Upper lobe of left lung (tissue), 6 donors: ENCODE measurements around the gene PAPOLA. TPM values are rescaled to one million over a fixed set of nuclear protein-coding genes. Genes with fewer than 3 reads are reported as not detected.

Experiments
- ATAC-seq, 2 donors: fragments of 200-7000 bp; cut with Tn5 transposase; one replicate each; pipeline ENCODE4 v1.9.1; 2022; ENCODE audit warnings: mild to moderate bottlenecking in 2 of 2, moderate library complexity in 2 of 2; ENCODE audit not compliant: low FRiP score in 2 of 2
- DNase-seq, 2 donors: peaks; one replicate each; pipeline ENCODE4 v3.0.0-alpha.2; 2019 to 2020
- H3K27ac ChIP-seq, 4 donors: fragments of 200-600 bp; sonication (generic); one replicate each; pipeline ENCODE4 v1.5.1; 2016 to 2019
- H3K27me3 ChIP-seq, 4 donors: fragments of 200-600 bp; sonication (generic); one replicate each; pipeline ENCODE4 v1.5.1; 2017 to 2019
- H3K36me3 ChIP-seq, 4 donors: fragments of 200-600 bp; sonication (generic); one replicate each; pipeline ENCODE4 v1.5.1; 2016 to 2019
- H3K4me1 ChIP-seq, 4 donors: fragments of 200-600 bp; sonication (generic); one replicate each; pipeline ENCODE4 v1.5.1; 2018 to 2019
- H3K4me3 ChIP-seq, 4 donors: fragments of 200-600 bp; sonication (generic); one replicate each; pipeline ENCODE4 v1.5.1; 2017 to 2019; ENCODE audit warnings: mild to moderate bottlenecking in 2 of 4, moderate library complexity in 1 of 4
- H3K9me3 ChIP-seq, 4 donors: fragments of 200-600 bp; sonication (generic); one replicate each; pipeline ENCODE4 v1.5.1; 2018 to 2019
- EP300 ChIP-seq, 4 donors: sonication (generic); formaldehyde crosslinking; IDR thresholded peaks; one replicate each; pipeline ENCODE4 v1.5.1; 2017; ENCODE audit warnings: antibody characterized with exemption in 4 of 4, control low read depth in 2 of 4
- POLR2A ChIP-seq, 4 donors: fragments of 450-650 bp; IDR thresholded peaks; one replicate each; pipeline ENCODE4 v1.5.1; 2016 to 2017; ENCODE audit warnings: antibody characterized with exemption in 4 of 4, mild to moderate bottlenecking in 2 of 4
- POLR2AphosphoS5 ChIP-seq, 2 donors: sonication (generic); formaldehyde crosslinking; IDR thresholded peaks; one replicate each; pipeline ENCODE4 v1.5.1; 2017; ENCODE audit warnings: antibody characterized with exemption in 2 of 2
- WGBS, 2 donors: methylation state at CpG; one replicate each; pipeline ENCODE4 v1.1.5; 2017 to 2018; 5-methylcytosine and 5-hydroxymethylcytosine counted together
- total RNA-seq, 6 donors: library from RNA; depleted of rRNA in 4 of 6; stranded (reverse); fragments of >200 nt in 4 of 6; gene quantifications; one replicate each; pipeline versions ENCODE4 v1.1.0 to v1.2.1, GENCODE V29; 2016 to 2021
- TF ChIP-seq, protein P1 (sequence below), 6 experiments: fragments of 450-650 bp in 4 of 6; fragments of 200-600 bp in 2 of 6; sonication (generic) in 2 of 6; IDR thresholded peaks; one replicate each; pipeline ENCODE4 v1.5.1; 2016 to 2019; ENCODE audit warnings: antibody characterized with exemption in 6 of 6
- donor health status: DM: no; HTN: no; CAD: no; lungs with moderate emphysema.
- donor health status: DM: no; HTN: yes; CAD: no; lungs with severe emphysema.

The PAPOLA gene
- total RNA-seq, 6 donors from 2014 or later = 109 to 210 (median 137) TPM

DNA sequence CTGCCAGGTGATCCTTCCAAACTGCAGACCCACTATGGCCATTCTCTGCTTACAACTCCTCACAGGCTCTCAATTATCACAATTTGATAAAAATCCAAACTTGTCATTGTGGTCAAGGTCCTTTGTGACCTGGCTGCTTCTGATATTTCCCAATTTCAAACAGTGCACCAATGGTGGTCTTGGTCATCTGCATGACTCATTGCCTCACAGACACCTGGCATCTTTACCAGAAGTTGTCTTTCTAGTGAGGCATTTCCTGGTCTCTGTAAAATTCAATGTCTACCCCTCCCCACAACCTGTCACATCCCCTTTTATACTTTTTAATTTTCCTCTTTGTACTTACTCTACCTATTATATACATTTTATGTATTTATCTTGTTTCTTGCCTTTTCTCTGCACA, 17.8 kb upstream of the PAPOLA start:
- ATAC-seq = no peak
- no peaks in the 10 kb centered on the region for H3K27me3 ChIP-seq
- no peaks in the 10 kb centered on the region for H3K4me1 ChIP-seq
- H3K27ac ChIP-seq = no peak overlapping the region
- no peak overlapping the region for H3K4me3 ChIP-seq
- TF ChIP-seq, protein P1, sequence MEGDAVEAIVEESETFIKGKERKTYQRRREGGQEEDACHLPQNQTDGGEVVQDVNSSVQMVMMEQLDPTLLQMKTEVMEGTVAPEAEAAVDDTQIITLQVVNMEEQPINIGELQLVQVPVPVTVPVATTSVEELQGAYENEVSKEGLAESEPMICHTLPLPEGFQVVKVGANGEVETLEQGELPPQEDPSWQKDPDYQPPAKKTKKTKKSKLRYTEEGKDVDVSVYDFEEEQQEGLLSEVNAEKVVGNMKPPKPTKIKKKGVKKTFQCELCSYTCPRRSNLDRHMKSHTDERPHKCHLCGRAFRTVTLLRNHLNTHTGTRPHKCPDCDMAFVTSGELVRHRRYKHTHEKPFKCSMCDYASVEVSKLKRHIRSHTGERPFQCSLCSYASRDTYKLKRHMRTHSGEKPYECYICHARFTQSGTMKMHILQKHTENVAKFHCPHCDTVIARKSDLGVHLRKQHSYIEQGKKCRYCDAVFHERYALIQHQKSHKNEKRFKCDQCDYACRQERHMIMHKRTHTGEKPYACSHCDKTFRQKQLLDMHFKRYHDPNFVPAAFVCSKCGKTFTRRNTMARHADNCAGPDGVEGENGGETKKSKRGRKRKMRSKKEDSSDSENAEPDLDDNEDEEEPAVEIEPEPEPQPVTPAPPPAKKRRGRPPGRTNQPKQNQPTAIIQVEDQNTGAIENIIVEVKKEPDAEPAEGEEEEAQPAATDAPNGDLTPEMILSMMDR (IDR thresholded peaks at IDR 0.05) = no peak
- TF ChIP-seq EP300 (IDR thresholded peaks at IDR 0.05) (no peak), POLR2A (IDR thresholded peaks at IDR 0.05) (no peak), POLR2AphosphoS5 (IDR thresholded peaks at IDR 0.05) (no peak)
- H3K36me3 ChIP-seq = no peaks in the 10 kb centered on the region
- no peaks in the 10 kb centered on the region for H3K9me3 ChIP-seq
- no peak for DNase-seq

DNA sequence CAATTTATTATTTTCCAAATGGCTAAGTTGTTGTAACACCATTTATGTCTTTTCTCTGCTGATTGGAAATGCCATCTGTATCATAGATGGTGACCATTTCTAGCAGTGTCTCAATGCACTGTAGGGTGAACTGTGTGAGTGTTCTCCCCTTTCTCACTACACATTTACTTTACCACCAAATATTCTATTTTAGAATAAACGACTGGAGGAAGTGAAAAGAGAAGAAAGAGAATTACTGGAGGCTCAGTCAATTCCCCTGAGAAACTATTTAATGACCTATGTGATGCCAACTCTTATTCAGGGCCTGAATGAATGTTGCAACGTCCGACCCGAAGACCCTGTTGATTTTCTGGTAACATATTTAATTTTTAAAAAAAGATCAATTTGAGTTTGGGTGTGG, 15.5 kb upstream of the PAPOLA start:
- H3K27me3 ChIP-seq = no peaks in the 10 kb centered on the region
- WGBS, 2 donors = 73 to 77% methylated on average over 4 of the region's 4 CpGs
- no peak overlapping the region for H3K27ac ChIP-seq
- H3K4me1 ChIP-seq = no peaks in the 10 kb centered on the region
- H3K36me3 ChIP-seq = no peaks in the 10 kb centered on the region
- no peak for TF ChIP-seq POLR2AphosphoS5 (IDR thresholded peaks at IDR 0.05)
- TF ChIP-seq, protein P1 (IDR thresholded peaks at IDR 0.05) = no peak
- TF ChIP-seq EP300 (IDR thresholded peaks at IDR 0.05) = no peak
- no peak for TF ChIP-seq POLR2A (IDR thresholded peaks at IDR 0.05)
- no peak overlapping the region for H3K4me3 ChIP-seq
- no peak for ATAC-seq
- no peaks in the 10 kb centered on the region for H3K9me3 ChIP-seq
- no peak for DNase-seq

DNA sequence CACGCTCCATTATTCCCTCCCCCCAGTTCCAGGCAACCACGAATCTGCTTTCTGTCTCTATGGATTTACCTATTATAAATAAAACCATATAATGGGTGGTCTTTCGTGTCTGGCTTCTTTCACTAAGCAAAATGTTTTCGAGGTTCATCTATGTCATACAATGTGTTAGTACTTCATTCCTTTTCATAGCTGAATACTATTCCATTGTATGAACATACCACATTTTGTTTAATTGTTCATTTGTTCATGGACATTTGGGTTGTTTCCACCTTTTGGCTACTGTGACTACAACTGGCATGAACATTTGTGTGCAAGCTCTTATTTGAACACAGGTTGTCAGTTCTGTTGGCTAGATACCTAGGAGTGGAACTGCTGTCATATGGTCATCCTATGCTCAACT, 12.9 kb upstream of the PAPOLA start:
- H3K9me3 ChIP-seq = no peaks in the 10 kb centered on the region
- no peaks in the 10 kb centered on the region for H3K27me3 ChIP-seq
- 80 to 89% methylated on average over 4 of the region's 4 CpGs for WGBS, 2 donors
- no peak overlapping the region for H3K27ac ChIP-seq
- TF ChIP-seq, protein P1 (IDR thresholded peaks at IDR 0.05) = no peak
- TF ChIP-seq POLR2AphosphoS5 (IDR thresholded peaks at IDR 0.05) = no peak
- no peak for TF ChIP-seq POLR2A (IDR thresholded peaks at IDR 0.05)
- TF ChIP-seq EP300 (IDR thresholded peaks at IDR 0.05) = no peak
- no peaks in the 10 kb centered on the region for H3K36me3 ChIP-seq
- no peaks in the 10 kb centered on the region for H3K4me1 ChIP-seq
- no peak overlapping the region for H3K4me3 ChIP-seq
- ATAC-seq (no peak), DNase-seq (no peak)

DNA sequence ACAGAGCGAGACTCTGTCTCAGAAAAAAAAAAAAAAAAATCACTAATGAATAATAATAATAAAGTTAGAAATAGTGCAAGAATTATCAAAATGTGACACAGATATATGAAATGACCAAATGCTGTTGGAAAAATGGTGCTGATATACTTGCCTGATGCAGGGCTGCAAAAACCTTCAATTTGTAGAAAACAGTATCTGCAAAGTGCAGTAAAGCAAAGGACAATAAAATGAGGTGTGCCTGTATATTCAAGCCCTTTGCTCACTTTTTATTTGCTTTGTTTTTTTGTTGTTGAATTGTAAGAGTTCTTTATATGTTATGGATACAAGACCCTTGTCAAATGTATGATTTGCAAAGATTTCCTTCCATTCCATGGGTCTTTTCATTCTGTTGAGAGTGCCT, 9.0 kb upstream of the PAPOLA start:
- Histone ChIP-seq H3K27ac (no peak overlapping the region), H3K36me3 (no peaks in the 10 kb centered on the region), H3K9me3 (no peaks in the 10 kb centered on the region), H3K4me1 (no peaks in the 10 kb centered on the region), H3K27me3 (no peaks in the 10 kb centered on the region), H3K4me3 (no peak overlapping the region)
- DNase-seq (no peak), ATAC-seq (no peak)
- WGBS, 2 donors = 89 to 100% methylated on average over 1 of the region's 1 CpG
- TF ChIP-seq POLR2AphosphoS5 (IDR thresholded peaks at IDR 0.05) = no peak
- TF ChIP-seq, protein P1 (IDR thresholded peaks at IDR 0.05) = no peak
- TF ChIP-seq EP300 (IDR thresholded peaks at IDR 0.05) = no peak
- TF ChIP-seq POLR2A (IDR thresholded peaks at IDR 0.05) = no peak

DNA sequence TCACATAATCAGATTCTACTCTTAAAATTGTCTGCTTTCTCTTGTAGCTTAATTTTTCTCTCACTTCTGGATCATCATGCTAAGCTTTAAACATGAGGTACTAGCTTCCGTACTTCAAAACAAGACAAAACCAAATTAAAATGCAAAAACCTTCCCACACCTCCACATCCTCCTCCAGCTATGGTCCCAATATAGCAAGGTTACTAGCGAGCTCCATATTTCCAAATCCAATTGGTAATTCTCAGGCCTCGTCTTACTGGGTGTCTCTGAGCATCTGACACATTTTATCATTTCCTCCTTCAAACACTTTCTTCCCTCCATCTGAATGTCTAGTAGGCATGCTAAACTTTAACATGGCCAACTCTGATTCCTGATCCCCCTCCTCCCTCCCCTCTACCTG, 7.9 kb upstream of the PAPOLA start:
- ATAC-seq = no peak
- WGBS, 2 donors = 90 to 91% methylated on average over 3 of the region's 3 CpGs

More for the DNA sequence above, 7.9 kb upstream of the PAPOLA start:
- no peak overlapping the region for H3K4me3 ChIP-seq
- H3K27ac ChIP-seq = no peak overlapping the region
- H3K27me3 ChIP-seq = no peaks in the 10 kb centered on the region
- H3K9me3 ChIP-seq = no peaks in the 10 kb centered on the region
- TF ChIP-seq POLR2A (IDR thresholded peaks at IDR 0.05) (no peak), POLR2AphosphoS5 (IDR thresholded peaks at IDR 0.05) (no peak), EP300 (IDR thresholded peaks at IDR 0.05) (no peak)
- TF ChIP-seq, protein P1 (IDR thresholded peaks at IDR 0.05) = no peak
- DNase-seq = no peak
- H3K4me1 ChIP-seq = no peaks in the 10 kb centered on the region
- no peaks in the 10 kb centered on the region for H3K36me3 ChIP-seq
